HepG2 (cell line): ENCODE data around the gene JAK2. TPM values are rescaled to one million over a fixed set of nuclear protein-coding genes. Genes with fewer than 3 reads are reported as not detected.

ENCODE experiments used
- AGO2 ChIP-seq: fragments of 200-400 bp; formaldehyde crosslinking; optimal IDR thresholded peaks from 2 replicates; pipeline ENCODE3; 2017; ENCODE audit warnings: mild to moderate bottlenecking, low read depth, low read length, moderate library complexity
- BORCS8-MEF2B ChIP-seq: sonication (generic); formaldehyde crosslinking; IDR thresholded peaks from 2 replicates; pipeline ENCODE4 v1.8.0; 2022; ENCODE audit warnings: mild to moderate bottlenecking, missing genetic modification reagents
- DPF2 ChIP-seq: sonication (generic); formaldehyde crosslinking; IDR thresholded peaks from 2 replicates; pipeline ENCODE4 v1.4.0; 2020; ENCODE audit warnings: mild to moderate bottlenecking, low read depth, missing genetic modification reagents, borderline replicate concordance
- ELF4 ChIP-seq: sonication (generic); formaldehyde crosslinking; IDR thresholded peaks from 2 replicates; pipeline ENCODE4 v1.5.0; 2020; ENCODE audit warnings: missing genetic modification reagents, mild to moderate bottlenecking, moderate library complexity, borderline replicate concordance
- HNF1B ChIP-seq: sonication (generic); formaldehyde crosslinking; IDR thresholded peaks from 2 replicates; pipeline ENCODE4 v1.5.1; 2020; ENCODE audit warnings: mild to moderate bottlenecking, moderate library complexity, missing genetic modification reagents
- MXD1 ChIP-seq: sonication (generic); formaldehyde crosslinking; IDR thresholded peaks from 2 replicates; pipeline ENCODE4 v1.4.0; 2020; ENCODE audit warnings: mild to moderate bottlenecking, missing genetic modification reagents
- NAIF1 ChIP-seq: sonication (generic); formaldehyde crosslinking; IDR thresholded peaks from 2 replicates; pipeline ENCODE4 v1.5.0; 2020; ENCODE audit warnings: mild to moderate bottlenecking, missing genetic modification reagents, borderline replicate concordance
- ZHX1 ChIP-seq: sonication (generic); formaldehyde crosslinking; IDR thresholded peaks from 2 replicates; pipeline ENCODE4 v1.8.1; 2022; ENCODE audit warnings: low read depth, mild to moderate bottlenecking, missing genetic modification reagents
- ZNF256 ChIP-seq: sonication (generic); formaldehyde crosslinking; conservative IDR thresholded peaks from 2 replicates; pipeline ENCODE4 v1.4.0; 2020; ENCODE audit warnings: missing genetic modification reagents
- ZNF513 ChIP-seq: sonication (generic); formaldehyde crosslinking; conservative IDR thresholded peaks from 2 replicates; pipeline ENCODE4 v1.5.0; 2020; ENCODE audit warnings: missing genetic modification reagents
- ZNF564 ChIP-seq: sonication (generic); formaldehyde crosslinking; IDR thresholded peaks from 2 replicates; pipeline ENCODE4 v1.8.1; 2023; ENCODE audit warnings: mild to moderate bottlenecking, missing genetic modification reagents
- ZNF674 ChIP-seq: sonication (generic); formaldehyde crosslinking; IDR thresholded peaks from 2 replicates; pipeline ENCODE4 v1.5.0; 2020; ENCODE audit warnings: low read depth, mild to moderate bottlenecking, missing genetic modification reagents
- ZNF713 ChIP-seq: sonication (generic); formaldehyde crosslinking; IDR thresholded peaks from 2 replicates; pipeline ENCODE4 v1.4.0; 2020; ENCODE audit warnings: mild to moderate bottlenecking, missing genetic modification reagents
- ZNF747 ChIP-seq: sonication (generic); formaldehyde crosslinking; IDR thresholded peaks from 2 replicates; pipeline ENCODE4 v1.8.1; 2023; ENCODE audit warnings: missing genetic modification reagents, mild to moderate bottlenecking, borderline replicate concordance
- ZNF777 ChIP-seq: sonication (generic); formaldehyde crosslinking; IDR thresholded peaks from 2 replicates; pipeline ENCODE4 v1.4.0; 2020; ENCODE audit warnings: missing genetic modification reagents
- ZNF850 ChIP-seq: sonication (generic); formaldehyde crosslinking; conservative IDR thresholded peaks from 2 replicates; pipeline ENCODE4 v1.9.0; 2021; ENCODE audit warnings: mild to moderate bottlenecking, missing genetic modification reagents
- ZSCAN31 ChIP-seq: sonication (generic); formaldehyde crosslinking; IDR thresholded peaks from 2 replicates; pipeline ENCODE4 v1.5.0; 2020; ENCODE audit warnings: low read depth, mild to moderate bottlenecking, missing genetic modification reagents
- polyA plus RNA-seq, 8 experiments: library from polyadenylated mRNA; depleted of rRNA in 3 of 8; stranded (reverse) in 7 of 8; unstranded in 1 of 8; fragments of >200 nt; fragmentation: Illumina TruSeq in 4 of 8; extraction: Trizol in 4 of 8; gene quantifications; 2 replicates each; pipeline versions ENCODE4 v1.2.1 to v1.2.3, GENCODE V29; 2011 to 2016; ENCODE audit warnings: low read depth in 4 of 8, missing spikeins in 1 of 8, mixed read lengths in 1 of 8; ENCODE audit not compliant: insufficient read depth in 1 of 8
- total RNA-seq, 5 experiments: library from RNA; depleted of rRNA; stranded (reverse); fragments of >200 nt; fragmentation: Illumina TruSeq; extraction: Trizol; gene quantifications; 2 replicates each; pipeline ENCODE4 v1.2.3, GENCODE V29; 2016; ENCODE audit warnings: low read depth in 1 of 5
- TF ChIP-seq, protein P1 (sequence below): sonication (generic); formaldehyde crosslinking; IDR thresholded peaks from 2 replicates; pipeline ENCODE4 v1.5.0; 2020; ENCODE audit warnings: mild to moderate bottlenecking, missing genetic modification reagents

JAK2 gene
- total and polyA plus RNA-seq, 2 of the 13 experiments (the other 11 are each of a cell fraction or from before 2014, with no cell fraction given), result 1.1 to 4.1 TPM

- TF ChIP-seq ELF4 (CRISPR knock-in tag) (0 out of 2 replicates have a peak, but pooled peaks have one; percentile 81), DPF2 (no peak), ZSCAN31 (CRISPR knock-in tag) (peak; percentile 90), ZHX1 (peak; percentile 7; the same call in 1 of the 2 replicates), ZNF777 (CRISPR knock-in tag) (peak; percentile 57), ZNF564 (0 out of 2 replicates have a peak, but pooled peaks have one; percentile 84), ZNF513 (no peak), ZNF674 (CRISPR knock-in tag) (peak; percentile 94), ZNF256 (0 out of 2 replicates have a peak, but pooled peaks have one; percentile 2), MXD1 (CRISPR knock-in tag) (no peak), NAIF1 (CRISPR knock-in tag) (0 out of 2 replicates have a peak, but pooled peaks have one; percentile 33), ZNF747 (CRISPR knock-in tag) (peak; percentile 24), HNF1B (CRISPR knock-in tag) (0 out of 2 replicates have a peak, but pooled peaks have one; percentile 32), ZNF713 (CRISPR knock-in tag) (no peak), AGO2 (peak; percentile 9), ZNF850 (CRISPR knock-in tag) (0 out of 2 replicates have a peak, but pooled peaks have one; percentile 52), BORCS8-MEF2B (CRISPR knock-in tag) (no peak)
- TF ChIP-seq, protein P1, sequence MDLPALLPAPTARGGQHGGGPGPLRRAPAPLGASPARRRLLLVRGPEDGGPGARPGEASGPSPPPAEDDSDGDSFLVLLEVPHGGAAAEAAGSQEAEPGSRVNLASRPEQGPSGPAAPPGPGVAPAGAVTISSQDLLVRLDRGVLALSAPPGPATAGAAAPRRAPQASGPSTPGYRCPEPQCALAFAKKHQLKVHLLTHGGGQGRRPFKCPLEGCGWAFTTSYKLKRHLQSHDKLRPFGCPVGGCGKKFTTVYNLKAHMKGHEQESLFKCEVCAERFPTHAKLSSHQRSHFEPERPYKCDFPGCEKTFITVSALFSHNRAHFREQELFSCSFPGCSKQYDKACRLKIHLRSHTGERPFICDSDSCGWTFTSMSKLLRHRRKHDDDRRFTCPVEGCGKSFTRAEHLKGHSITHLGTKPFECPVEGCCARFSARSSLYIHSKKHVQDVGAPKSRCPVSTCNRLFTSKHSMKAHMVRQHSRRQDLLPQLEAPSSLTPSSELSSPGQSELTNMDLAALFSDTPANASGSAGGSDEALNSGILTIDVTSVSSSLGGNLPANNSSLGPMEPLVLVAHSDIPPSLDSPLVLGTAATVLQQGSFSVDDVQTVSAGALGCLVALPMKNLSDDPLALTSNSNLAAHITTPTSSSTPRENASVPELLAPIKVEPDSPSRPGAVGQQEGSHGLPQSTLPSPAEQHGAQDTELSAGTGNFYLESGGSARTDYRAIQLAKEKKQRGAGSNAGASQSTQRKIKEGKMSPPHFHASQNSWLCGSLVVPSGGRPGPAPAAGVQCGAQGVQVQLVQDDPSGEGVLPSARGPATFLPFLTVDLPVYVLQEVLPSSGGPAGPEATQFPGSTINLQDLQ (CRISPR knock-in tag), result 0 out of 2 replicates have a peak, but pooled peaks have one; percentile 8
Observed at GRCh38 chr9:4985386-4986266, 554 bp downstream of the JAK2 start (continued).
